ENCODE results near the gene HSPA5.

GRCh38 chr9:125268394-125269013 is 27.4 kb upstream of the HSPA5 start:
- TF ChIP-seq CTCF (IDR thresholded peaks at IDR 0.05) (no peak), POLR2A (IDR thresholded peaks at IDR 0.05) (no peak)

All from ovary (tissue), 3 donors.